Effector CD4-positive, alpha-beta T cell (primary cell): ENCODE data around the gene FAM240A.

Source experiments
- DNase-seq: peaks from one replicate; pipeline ENCODE4 v3.0.0-alpha.2; 2020

Gene FAM240A

DNA sequence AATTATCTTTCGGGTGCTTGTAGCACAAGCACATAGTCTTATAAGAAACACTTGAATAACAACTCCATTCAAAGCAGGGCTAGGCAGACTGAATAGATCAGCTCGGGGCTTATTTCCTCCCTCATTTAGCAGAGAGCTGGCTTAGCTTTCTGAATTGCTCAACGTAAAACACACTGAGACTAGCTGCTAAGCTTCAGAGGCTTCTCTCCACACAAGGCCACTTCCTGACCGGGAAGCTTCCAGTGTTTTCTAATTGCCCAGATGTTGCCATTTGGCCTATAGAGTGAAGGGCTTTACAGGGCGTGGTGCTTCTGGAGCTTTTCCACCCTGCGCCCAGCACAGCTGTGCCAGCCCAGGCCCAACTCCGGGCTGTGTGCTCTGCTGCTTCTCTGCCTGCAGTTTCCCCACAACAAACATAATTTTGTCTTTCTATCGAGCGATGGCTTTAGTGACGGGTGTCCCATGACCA is 16.6 kb downstream of the FAM240A start:
- no peak for DNase-seq

DNA sequence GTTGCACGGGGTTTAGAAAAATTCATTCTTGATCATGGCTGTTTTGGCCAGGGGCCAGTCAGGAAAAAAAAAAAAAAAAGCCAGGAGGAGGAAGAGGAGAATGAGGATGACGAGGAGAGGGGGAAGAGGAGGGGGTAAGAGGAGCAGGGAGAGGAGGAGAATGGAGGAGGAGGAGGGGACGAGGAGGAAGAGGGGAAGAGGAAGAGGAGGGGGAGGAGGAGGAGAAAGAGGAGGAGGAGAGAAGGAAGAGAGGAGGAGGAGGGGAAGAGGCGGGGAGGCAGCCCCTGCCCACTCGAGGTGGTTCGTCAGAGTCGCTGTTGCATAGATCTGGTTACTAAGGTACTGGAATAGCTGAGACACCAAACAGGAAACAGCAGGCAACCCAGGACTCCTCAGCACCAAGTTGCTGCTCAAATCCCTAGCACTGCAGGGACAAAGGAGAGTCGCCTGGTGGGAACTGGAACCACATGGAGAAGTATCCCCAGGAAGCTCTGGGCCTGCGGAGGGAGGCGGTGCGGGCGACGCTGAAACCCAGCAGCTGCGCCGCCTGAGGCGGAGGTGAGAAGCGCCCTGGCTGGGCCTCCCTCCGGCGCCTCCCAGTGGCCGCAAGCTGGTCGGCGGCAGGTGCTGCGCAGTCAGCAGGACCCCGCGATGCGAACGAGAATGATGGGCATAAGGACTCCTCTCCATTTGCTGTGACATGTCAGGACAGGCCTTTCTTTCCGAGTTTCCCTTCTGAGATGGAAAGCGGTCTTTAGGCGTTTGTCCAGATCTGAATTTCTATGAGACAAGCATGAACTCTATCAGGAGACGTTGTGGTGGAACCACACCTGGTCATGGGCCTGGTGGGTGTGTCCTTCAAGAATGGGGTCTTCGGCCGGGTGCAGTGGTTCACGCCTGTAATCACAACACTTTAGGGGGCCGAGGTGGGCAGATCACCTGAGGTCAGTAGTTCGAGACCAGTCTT is 17.5 kb downstream of the FAM240A start:
- peak; percentile 62 for DNase-seq

DNA sequence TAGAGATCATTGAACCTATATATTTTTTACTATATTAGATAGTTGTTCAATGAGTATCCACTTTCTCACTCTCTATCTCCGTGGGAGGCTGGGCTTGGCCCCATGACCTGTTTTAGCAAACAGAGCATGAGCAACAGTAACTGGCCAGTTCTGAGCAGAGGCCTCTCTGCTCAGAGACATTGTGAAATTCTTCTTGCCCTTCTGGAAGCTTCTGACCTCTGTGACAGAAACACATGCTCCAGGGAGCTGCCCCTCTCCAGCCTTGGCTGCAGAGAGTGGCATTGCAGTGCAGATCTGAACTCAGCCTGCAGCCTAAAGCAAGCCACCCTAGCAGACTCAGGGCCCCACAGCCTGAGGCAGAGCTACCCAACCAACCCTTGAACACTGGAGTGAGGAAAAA is 20.5 kb downstream of the FAM240A start:
- DNase-seq, result no peak

DNA sequence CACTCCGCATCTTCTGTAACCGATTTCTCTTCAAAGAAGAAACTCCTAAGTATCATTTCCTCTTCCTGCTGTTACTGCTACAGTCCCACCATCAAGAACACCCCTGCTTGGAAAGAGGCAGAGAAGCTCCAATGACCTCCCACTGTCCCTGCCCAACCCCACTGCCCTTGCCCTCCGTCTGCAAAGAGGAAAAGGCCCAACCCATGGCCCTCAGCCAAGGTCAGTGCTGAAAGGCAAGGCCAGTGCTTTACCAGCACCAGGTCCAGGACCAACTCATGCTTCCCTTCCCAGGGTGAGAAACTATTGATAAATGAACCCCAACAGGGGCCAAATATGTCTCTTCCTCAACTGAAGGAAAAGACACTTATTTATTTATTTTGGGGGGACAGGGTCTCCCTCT is 22.5 kb downstream of the FAM240A start:
- no peak for DNase-seq

DNA sequence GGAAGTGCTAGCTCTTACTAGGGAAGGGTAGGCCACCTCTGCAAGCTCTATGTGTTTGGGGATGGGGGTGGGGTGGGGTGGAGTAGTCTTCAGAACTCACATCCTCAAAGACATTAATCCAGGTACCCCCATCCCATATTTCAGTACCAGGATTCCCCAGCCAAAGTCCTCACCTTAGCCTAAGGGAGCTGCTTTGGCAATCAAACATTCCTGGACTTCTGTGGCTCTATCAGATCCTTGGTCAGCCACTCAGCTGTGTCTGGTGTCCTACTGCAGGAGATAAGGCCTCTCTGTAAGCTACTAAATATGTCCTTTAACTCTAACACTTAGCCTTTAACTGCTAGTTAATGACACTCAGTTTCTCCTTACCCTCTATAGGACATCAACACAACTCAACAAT is 26.9 kb downstream of the FAM240A start:
- DNase-seq, result no peak

DNA sequence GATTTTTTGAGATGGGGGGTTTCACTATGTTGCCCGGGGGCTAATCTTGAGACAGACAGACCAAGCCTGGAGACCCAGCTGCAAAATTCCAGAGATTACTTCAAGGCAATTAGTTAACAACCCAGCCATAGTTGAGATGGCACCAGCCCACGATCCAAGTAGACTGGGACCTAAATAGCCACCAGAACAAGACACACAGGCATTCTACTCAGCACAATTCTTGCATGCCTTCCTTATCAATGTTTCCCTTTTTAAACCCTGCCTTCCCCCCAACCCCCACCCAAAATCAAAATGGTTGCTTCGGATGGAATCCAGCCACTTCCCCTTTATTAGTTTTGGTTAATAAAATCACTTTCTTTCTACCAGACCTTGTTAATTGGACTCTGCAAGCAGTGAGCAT is 28.6 kb downstream of the FAM240A start:
- DNase-seq, result no peak

DNA sequence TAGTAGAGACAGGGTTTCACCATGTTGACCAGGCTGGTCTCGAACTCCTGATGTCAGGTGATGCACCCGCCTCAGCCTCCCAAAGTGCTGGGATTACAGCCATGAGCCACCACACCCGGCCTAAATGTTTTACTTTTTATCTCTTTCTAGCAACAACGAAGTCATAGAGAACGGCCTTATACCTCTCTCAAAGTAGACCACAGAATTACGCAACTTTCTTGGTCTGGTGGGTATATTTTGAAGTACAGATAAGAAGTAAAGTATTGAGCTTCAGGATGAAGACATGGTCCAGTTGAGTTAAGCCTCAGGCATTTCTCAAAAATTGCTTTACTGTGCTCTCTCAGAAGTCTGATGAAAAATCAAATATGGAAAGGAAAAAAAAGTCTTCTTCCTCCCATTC is 30.6 kb downstream of the FAM240A start:
- no peak for DNase-seq

DNA sequence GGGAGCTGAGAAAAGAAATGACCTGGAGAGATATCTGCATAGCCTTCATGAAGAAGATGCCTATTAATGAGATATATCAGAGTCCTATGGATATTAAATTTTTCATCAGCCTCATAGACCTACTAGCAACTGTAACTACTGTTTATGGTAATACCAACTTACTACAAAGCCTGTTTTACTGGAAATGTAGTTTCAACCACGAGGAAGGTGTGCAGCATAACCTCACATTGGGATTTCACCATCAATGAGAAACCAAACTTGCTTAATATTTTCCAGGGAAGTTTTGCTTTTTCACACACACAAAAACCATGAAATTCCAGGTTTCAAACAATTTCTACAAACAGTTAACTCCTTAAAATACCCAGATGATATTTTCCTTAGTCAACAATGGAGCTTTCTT is 31.4 kb downstream of the FAM240A start:
- DNase-seq, result no peak

DNA sequence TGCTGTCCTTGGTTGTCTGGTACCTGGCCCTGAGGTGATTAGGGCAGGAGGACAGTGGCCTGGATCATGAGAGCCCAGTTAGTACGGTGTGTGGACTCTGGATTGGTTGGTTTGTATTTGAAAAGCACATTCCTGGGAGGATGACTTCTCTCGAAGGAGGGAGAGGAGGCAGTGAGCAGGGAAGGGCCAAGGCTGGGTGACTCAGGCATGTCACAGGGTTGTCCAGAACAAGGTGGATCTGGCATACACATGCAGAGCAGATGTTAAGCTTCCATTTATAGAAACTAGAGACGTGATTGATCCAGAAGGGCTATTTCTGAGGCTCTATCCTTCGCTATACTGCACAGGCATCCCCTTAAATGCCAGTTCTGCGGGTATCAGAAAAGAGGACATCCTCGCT is 34.4 kb downstream of the FAM240A start:
- no peak for DNase-seq

DNA sequence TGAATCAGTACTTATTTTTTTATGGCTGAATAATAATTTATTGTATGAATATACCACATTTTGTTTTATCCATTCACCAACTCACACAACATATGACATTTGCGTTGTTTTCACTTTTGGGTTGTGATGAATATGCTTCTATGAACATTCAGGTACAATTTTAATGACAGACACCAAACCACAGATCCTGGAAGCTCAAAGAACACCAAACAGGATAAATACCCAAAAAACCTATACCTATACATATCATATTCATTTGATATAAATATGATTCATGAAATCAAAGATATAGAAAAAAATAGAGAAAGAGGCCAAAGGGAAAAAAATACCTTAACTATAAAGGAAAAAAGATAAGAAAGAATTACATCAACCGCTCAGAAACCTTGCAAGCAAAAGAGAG is 35.8 kb downstream of the FAM240A start:
- no peak for DNase-seq

DNA sequence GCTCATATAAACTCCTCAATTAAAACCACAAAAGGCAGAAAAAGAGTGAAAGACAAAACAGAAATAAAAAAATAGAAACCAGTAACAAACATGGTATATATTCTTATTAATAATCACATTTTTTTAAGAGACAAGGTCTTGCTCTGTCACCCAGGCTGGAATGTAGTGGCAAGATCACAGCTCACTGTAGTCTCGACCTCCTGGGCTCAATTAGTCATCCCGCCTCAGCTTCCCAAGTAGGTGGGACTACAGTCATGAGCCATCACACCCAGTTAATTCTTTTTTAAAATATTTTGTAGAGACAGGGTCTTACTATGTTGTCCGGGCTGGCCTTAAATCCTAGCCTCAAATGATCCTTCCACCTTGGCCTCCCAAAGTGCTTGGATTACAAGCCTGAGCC is 37.1 kb downstream of the FAM240A start:
- DNase-seq, result no peak

DNA sequence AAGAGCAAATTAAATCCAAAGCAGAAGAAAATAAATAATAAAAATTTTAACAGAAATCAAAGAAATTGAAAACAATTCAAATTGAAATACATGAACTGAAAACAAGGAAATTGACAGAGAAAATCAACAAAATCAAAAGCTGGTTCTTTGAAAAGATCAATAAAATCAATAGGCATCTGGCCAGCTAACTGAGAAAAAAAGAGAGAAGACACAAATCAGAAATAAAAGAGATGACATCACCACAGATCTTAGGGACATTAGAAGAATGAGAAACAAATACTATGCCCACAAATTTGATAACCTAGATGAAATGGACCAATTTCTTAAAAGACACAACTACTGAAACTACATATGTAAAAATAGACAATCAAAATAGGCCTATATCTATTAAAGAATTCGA is 38.8 kb downstream of the FAM240A start:
- no peak for DNase-seq

DNA sequence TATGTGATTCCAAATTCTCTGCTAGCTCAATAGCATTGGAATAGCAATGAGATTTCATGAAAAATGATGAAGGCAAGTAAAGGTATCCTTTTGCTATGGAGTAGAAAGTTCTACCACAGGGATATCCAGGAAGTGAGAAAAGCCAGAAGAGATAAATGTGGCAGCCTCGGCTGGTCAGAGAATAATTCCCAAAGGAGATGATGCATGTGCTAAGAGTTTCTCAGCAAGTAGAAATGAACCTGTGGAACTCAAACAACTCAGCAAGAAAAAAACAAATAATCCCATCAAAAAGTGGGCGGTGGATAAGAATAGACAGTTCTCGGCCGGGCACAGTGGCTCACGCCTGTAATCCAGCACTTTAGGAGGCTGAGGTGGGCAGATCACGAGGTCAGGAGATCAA is 42.9 kb downstream of the FAM240A start:
- DNase-seq, result no peak

DNA sequence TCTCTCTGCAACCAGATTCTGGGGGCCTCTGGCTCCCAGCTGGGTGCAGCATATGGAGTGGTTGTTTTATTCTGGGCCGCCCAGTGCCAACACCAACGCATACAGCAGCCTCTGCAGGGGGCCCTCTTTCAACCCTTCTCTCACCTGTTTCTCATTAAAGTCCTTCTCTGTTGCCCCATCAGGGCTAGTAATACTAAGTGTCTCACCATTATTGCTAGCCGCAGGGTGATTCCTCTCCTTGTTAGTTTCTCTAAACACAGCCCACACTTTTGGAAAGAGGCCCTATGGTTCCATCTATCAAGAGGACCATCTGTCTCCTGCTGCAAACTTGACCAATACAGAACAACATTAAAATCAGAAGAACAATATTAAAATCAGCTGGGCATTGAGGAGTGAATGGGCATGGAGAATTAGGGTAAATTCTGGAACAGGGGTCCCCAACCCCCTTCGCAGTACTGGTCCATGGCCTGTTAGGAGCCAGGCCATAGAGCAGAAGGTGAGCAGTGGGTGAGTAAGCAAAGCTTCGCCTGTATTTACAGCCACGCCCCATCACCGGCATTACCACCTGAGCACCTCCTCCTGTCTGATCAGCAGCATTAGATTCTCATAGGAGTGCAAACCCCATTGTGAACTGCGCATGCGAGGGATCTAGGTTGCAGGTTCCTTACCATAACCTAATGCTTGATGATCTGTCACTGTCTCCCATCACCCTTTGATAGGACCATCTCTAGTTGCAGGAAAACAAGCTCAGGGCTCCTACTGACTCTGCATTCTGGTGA is 44.6 kb downstream of the FAM240A start:
- no peak for DNase-seq

DNA sequence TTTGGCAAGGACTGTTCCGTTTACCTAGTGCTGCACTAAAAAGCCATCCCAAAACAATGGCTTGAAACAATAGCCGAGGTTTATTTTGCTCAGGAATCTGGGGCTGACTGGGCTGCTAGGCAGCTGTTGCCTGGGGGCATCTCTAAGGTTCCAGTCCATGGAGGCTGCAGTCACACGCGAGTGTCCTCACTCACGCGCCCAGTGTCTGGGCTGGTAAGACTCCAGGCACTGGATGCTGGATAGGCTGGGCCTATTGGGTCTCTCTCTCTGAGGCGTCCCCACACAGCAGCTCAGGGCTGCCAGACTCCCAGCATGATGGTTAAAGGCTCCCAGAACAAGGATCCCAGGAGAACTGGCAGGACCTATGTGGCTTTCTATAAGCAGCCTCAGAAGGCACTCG is 47.0 kb downstream of the FAM240A start:
- DNase-seq, result no peak

DNA sequence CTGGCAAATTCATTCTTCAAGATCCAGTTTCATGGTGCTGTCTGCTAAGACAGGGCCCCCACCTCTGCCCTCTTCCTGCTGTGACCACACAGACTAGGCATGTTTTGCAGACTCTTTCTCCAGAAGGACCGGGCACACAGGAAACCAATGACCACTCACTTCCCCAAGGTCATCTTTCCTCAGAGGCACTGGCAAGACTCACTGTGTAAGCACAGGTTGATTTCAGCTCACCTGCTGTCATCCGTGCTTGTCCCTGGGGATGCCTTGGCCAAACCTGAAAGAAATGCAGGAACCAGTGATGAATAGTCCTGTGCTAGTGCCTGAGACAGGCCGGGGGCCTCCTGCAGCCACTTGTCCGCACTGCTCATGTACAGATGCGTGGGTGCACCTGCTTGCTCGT is 47.7 kb downstream of the FAM240A start:
- DNase-seq, result no peak

DNA sequence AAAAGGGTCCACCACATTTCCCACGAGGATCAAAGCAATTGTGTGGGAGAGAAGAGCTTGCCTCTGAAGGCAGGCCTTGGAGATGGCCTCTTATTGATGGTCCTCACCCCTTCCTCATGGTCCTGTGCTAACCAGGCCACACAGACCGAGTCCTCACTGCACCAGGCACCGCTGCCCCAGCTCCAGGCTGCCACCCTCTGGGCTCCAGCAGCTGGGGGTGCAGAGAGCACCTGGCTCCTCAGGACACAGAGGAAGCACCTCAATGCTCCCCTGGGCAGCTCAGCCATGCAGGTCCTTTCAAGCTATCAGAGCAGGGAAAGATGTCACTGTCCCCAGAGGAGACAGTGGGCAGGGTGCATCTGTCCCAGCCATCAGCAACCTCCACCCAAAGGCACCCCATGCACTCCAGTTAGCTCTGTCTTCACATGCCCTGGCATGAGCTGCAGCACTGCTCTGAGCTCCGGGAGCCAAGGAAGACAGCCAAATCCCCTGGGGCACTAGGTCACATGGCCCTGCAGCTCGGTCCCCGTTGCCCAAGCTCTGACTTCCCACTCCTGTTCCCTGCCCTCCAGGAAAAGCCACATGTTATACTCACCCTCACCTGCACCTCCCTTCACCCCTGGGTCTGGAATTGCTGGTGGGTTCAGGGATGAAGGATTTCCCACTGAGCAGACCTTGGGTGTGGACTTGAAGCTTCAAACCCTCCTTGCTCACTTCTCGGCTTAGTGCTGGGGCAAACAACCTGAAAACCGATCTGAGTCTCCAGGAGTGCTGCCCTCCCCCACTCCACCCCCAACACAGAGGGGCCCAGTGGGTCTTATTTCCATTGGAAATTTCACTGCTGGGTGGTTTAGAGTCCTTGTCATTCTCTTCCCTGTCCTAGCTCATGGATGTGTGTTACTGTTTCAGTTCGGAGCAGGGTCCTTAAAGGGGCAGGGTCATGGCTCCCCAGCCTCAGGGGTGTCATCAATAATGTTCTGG is 48.5 kb downstream of the FAM240A start:
- DNase-seq, result no peak

DNA sequence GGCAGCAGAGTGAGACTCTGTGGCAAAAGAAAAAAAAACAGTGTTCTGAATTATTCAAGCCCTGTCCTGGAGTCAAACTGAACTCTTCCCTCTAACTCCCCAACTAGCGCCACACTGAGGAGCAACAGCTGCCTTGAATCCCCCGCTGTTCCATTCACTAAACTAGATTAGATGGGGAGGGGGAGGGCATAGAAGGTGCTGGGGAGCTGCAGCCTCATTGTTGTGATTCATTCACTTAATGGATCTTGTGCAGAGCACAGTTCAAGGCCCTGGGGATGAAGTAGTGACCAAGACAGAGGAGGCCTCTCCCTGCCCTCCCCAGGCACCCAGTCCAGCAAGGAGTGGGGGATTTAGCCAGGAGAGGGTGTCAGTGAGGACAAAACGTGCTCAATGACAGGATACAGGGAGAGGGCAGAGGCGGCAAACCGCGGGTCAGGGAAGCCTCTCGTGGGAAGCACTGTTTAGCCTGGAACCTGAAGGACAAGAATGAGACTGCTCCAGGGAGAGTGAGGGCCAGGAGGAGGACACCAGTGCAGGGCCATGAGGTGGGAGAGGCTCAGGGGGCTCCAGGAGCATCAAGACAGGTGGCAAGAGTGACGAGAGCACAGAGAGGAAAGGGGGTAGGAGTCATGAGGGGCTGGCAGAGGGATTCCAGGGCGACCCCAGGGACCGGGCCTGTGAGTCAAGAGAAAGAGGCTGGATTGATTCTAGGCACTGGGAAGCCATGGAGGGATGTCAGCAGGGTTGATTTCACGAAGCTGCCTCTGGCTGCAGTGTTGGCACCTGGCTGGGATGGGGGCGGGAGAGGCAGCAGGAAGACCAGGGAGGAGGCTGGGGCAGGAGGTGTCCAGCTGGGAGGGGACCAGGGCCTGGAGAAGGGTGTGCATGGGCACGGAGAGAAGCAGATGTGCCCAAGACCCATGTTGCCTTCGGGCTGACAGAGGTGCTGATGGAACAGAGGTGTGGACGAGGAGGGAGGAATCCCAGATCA is 49.7 kb downstream of the FAM240A start:
- DNase-seq, result no peak

DNA sequence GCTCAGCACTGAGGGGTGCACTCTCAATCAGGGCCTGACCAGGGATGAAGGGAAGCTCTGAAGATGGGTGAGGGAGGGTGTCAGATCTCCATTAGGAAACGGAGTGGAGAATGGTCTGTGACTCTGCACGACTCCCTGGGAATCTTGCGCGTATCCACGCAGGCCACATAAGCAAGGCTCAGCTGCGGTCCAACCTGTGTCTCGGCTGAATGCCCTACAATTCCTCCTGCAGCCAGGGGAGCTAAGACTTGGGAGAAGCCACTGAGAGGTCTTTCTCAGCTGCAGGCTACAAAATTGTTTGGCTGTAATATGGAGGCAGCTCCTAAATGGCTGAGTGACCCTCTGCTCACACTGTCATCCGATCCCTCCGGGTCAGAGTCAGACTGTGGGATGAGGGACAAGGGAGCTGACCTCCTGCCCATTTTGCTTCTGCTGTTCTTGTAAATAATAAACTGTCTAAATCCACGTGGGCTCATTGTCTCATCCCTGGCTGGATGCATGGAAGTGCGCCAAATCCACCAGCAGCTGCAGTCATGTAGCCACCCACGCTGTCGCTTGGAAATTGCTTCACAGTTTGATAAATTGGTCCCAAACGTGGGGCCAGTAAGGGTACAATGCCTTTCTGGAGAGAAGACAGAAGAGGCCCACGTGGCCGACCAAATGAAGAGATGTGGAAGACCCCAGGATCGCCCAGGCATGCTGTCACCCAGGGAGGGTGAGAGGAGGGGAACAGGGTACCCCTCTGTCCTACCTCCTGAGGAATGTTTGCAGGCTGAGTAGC is 50.6 kb downstream of the FAM240A start:
- DNase-seq, result no peak

DNA sequence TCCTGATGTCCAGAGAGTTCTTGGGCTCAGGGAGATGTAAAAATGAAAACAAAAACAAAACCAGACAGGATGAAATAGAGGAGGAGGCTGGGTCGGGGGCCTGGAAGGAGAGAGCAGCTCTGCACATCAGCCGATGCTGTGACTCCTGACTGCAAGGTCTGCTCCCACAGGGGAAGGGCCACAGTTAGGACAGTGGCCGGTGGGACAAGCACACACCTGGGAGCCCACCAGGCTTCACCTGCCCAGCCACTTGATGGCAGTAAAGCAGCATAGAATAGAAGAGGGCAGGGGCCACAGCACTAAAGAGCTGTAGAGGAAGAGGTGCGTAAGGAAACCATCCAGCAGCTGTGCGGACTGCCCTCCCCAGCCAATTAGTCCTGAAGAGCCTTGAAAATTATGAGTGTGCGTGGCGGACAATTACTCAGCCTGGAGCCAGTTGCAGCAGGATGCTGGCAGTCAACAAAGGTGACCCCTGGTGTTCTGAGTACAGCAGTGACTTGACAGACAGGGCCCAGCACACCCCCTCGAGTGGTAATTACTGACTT is 51.3 kb downstream of the FAM240A start:
- no peak for DNase-seq
